ENCODE data around the gene RXRB.

Gene RXRB

GRCh38 chr6:33176906-33177305 is 23.6 kb downstream of the RXRB start:
- DNase-seq, result no peak
- Histone ChIP-seq H3K4me3 (ENCODE audit: insufficient read depth, low read depth, low read length, poor library complexity, severe bottlenecking) (no peak overlapping the region), H3K36me3 (ENCODE audit: control insufficient read depth, insufficient read depth, low read length) (no peaks in the 10 kb centered on the region), H3K9me3 (ENCODE audit: control insufficient read depth, low read length) (no peaks in the 10 kb centered on the region), H3K4me1 (ENCODE audit: control insufficient read depth, insufficient read depth, low read length, poor library complexity, severe bottlenecking) (no peaks in the 10 kb centered on the region), H3K27me3 (replicated peaks; ENCODE audit: control insufficient read depth, insufficient read depth, low read length, poor library complexity, severe bottlenecking) (no peaks in the 10 kb centered on the region), H3K27ac (ENCODE audit: insufficient read depth, low read length, poor library complexity, severe bottlenecking) (no peak overlapping the region)

GRCh38 chr6:33175436-33176069 is 24.9 kb downstream of the RXRB start:
- H3K27me3 ChIP-seq (replicated peaks; ENCODE audit: control insufficient read depth, insufficient read depth, low read length, poor library complexity, severe bottlenecking), result no peaks in the 10 kb centered on the region
- no peak for DNase-seq
- H3K27ac ChIP-seq (ENCODE audit: insufficient read depth, low read length, poor library complexity, severe bottlenecking), result no peak overlapping the region
- no peak overlapping the region for H3K4me3 ChIP-seq (ENCODE audit: insufficient read depth, low read depth, low read length, poor library complexity, severe bottlenecking)
- H3K36me3 ChIP-seq (ENCODE audit: control insufficient read depth, insufficient read depth, low read length), result no peaks in the 10 kb centered on the region
- H3K4me1 ChIP-seq (ENCODE audit: control insufficient read depth, insufficient read depth, low read length, poor library complexity, severe bottlenecking), result no peaks in the 10 kb centered on the region
- H3K9me3 ChIP-seq (ENCODE audit: control insufficient read depth, low read length), result no peaks in the 10 kb centered on the region

DNA sequence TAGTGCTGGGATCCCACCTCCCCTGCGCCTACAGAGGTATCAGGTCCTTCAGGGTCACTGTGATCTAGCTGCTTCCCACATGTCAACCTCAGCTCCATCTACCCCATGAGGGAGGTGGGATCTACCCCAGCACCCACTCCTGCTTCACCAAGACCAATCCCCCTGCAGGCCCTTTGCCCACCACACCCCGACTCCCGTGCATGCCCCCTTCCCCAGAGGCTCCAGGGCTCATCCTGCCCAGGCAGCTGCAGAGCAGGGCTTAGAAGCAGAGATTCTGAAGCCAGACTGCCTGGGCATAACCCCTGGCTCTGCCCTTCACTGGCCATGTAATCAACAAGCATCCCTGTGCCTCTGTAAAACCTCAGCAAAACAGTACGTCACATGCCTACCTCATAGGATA is 25.7 kb downstream of the RXRB start:
- Histone ChIP-seq H3K27me3 (replicated peaks; ENCODE audit: control insufficient read depth, insufficient read depth, low read length, poor library complexity, severe bottlenecking) (no peaks in the 10 kb centered on the region), H3K9me3 (ENCODE audit: control insufficient read depth, low read length) (no peaks in the 10 kb centered on the region), H3K4me3 (ENCODE audit: insufficient read depth, low read depth, low read length, poor library complexity, severe bottlenecking) (no peak overlapping the region), H3K27ac (ENCODE audit: insufficient read depth, low read length, poor library complexity, severe bottlenecking) (no peak overlapping the region), H3K36me3 (ENCODE audit: control insufficient read depth, insufficient read depth, low read length) (no peaks in the 10 kb centered on the region), H3K4me1 (ENCODE audit: control insufficient read depth, insufficient read depth, low read length, poor library complexity, severe bottlenecking) (no peaks in the 10 kb centered on the region)
- DNase-seq, result no peak

- DNase-seq, result no peak
- H3K4me3 ChIP-seq (ENCODE audit: insufficient read depth, low read depth, low read length, poor library complexity, severe bottlenecking), result no peak overlapping the region
- H3K27me3 ChIP-seq (replicated peaks; ENCODE audit: control insufficient read depth, insufficient read depth, low read length, poor library complexity, severe bottlenecking), result no peaks in the 10 kb centered on the region
- H3K4me1 ChIP-seq (ENCODE audit: control insufficient read depth, insufficient read depth, low read length, poor library complexity, severe bottlenecking), result no peaks in the 10 kb centered on the region
- H3K36me3 ChIP-seq (ENCODE audit: control insufficient read depth, insufficient read depth, low read length), result no peaks in the 10 kb centered on the region
- no peak overlapping the region for H3K27ac ChIP-seq (ENCODE audit: insufficient read depth, low read length, poor library complexity, severe bottlenecking)
- H3K9me3 ChIP-seq (ENCODE audit: control insufficient read depth, low read length), result no peaks in the 10 kb centered on the region
Measured at GRCh38 chr6:33173535-33174180, 26.8 kb downstream of the RXRB start.

DNA sequence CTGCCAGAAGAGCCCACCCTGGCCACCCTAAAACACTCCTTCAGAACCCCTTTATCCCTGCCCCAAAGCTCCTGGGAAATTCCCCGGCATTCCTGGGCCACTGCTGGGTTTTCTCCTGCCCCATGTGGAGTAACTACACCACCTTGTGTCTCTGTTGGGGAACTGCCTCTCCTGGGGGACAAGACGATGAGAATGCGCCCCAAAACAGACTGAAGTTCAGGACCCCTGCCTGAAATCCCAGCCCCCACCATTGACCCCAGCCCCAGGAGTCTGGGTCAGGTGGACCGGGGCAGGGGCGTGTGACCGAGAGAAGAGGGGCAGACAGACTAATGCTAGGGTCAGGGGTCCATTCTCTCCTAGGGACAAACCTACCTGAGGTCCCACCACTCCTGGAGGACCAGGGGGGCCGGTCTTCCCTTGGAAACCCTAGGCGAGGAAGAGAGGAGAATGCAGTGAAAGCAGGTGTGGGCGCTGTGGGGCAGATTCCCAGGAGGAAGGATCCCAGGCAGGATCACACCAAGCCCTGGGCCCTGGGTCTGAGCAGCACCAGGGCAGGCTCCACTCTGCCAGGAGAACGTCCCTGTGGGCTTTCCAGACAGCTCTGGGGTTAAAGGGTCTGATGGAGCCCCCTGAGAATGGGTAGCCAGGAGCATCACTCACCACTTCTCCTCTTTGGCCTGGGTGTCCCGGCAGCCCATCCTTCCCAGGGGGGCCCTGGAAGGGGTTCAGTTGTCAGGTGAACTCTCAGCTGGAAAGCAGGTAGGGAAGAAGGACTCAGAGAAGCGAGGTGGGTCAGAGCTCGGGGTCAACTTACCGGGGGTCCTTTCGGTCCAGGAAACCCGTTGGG is 27.6 kb downstream of the RXRB start:
- H3K4me1 ChIP-seq (ENCODE audit: control insufficient read depth, insufficient read depth, low read length, poor library complexity, severe bottlenecking), result no peaks in the 10 kb centered on the region
- no peak overlapping the region for H3K27ac ChIP-seq (ENCODE audit: insufficient read depth, low read length, poor library complexity, severe bottlenecking)
- no peaks in the 10 kb centered on the region for H3K36me3 ChIP-seq (ENCODE audit: control insufficient read depth, insufficient read depth, low read length)
- no peaks in the 10 kb centered on the region for H3K27me3 ChIP-seq (replicated peaks; ENCODE audit: control insufficient read depth, insufficient read depth, low read length, poor library complexity, severe bottlenecking)
- no peak for DNase-seq
- H3K4me3 ChIP-seq (ENCODE audit: insufficient read depth, low read depth, low read length, poor library complexity, severe bottlenecking), result no peak overlapping the region
- no peaks in the 10 kb centered on the region for H3K9me3 ChIP-seq (ENCODE audit: control insufficient read depth, low read length)

DNA sequence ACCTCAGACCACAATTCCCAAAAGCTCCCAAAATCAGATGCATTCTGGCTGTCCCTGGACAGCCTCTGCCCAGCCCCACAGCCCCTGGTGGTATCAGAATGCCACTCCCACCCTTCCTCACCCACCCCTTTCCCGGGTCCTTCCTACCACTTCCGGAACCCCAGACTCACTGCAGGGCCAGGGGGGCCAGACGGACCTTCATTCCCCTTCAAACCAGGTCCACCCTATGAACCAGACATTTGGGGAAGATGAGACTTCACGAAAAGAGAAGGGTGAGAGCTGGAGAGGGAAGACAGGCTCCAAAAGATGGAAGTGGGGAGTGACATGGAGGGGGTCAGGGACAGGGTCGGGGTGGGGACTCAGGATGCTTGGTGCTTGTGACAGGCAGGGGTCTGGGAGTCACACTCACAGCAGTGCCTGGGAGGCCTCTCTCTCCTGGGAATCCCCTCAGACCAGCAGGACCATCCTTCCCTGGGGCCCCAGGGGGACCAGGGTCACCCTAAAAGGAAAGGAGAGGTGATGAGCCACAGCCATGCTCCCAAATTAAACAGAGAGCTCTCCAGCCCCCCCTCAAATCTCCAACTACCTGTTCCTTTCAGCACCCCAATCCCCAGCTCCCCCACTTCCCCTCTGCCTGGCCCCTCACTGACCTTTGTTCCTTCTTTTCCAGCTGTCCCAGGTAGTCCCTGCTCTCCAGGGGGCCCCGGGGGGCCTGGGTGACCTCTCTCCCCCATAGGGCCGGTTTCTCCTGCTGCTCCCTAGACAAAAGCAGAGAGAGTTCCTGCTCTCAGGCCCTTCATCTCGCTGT is 28.4 kb downstream of the RXRB start:
- no peak overlapping the region for H3K4me3 ChIP-seq (ENCODE audit: insufficient read depth, low read depth, low read length, poor library complexity, severe bottlenecking)
- no peaks in the 10 kb centered on the region for H3K4me1 ChIP-seq (ENCODE audit: control insufficient read depth, insufficient read depth, low read length, poor library complexity, severe bottlenecking)
- no peaks in the 10 kb centered on the region for H3K36me3 ChIP-seq (ENCODE audit: control insufficient read depth, insufficient read depth, low read length)
- H3K27ac ChIP-seq (ENCODE audit: insufficient read depth, low read length, poor library complexity, severe bottlenecking), result no peak overlapping the region
- H3K27me3 ChIP-seq (replicated peaks; ENCODE audit: control insufficient read depth, insufficient read depth, low read length, poor library complexity, severe bottlenecking), result no peaks in the 10 kb centered on the region
- DNase-seq, result no peak
- H3K9me3 ChIP-seq (ENCODE audit: control insufficient read depth, low read length), result no peaks in the 10 kb centered on the region

GRCh38 chr6:33171016-33171879 is 29.2 kb downstream of the RXRB start:
- H3K4me3 ChIP-seq (ENCODE audit: insufficient read depth, low read depth, low read length, poor library complexity, severe bottlenecking), result no peak overlapping the region
- no peak overlapping the region for H3K27ac ChIP-seq (ENCODE audit: insufficient read depth, low read length, poor library complexity, severe bottlenecking)
- no peaks in the 10 kb centered on the region for H3K9me3 ChIP-seq (ENCODE audit: control insufficient read depth, low read length)
- H3K27me3 ChIP-seq (replicated peaks; ENCODE audit: control insufficient read depth, insufficient read depth, low read length, poor library complexity, severe bottlenecking), result no peaks in the 10 kb centered on the region
- H3K36me3 ChIP-seq (ENCODE audit: control insufficient read depth, insufficient read depth, low read length), result no peaks in the 10 kb centered on the region
- no peak for DNase-seq
- H3K4me1 ChIP-seq (ENCODE audit: control insufficient read depth, insufficient read depth, low read length, poor library complexity, severe bottlenecking), result no peaks in the 10 kb centered on the region

DNA sequence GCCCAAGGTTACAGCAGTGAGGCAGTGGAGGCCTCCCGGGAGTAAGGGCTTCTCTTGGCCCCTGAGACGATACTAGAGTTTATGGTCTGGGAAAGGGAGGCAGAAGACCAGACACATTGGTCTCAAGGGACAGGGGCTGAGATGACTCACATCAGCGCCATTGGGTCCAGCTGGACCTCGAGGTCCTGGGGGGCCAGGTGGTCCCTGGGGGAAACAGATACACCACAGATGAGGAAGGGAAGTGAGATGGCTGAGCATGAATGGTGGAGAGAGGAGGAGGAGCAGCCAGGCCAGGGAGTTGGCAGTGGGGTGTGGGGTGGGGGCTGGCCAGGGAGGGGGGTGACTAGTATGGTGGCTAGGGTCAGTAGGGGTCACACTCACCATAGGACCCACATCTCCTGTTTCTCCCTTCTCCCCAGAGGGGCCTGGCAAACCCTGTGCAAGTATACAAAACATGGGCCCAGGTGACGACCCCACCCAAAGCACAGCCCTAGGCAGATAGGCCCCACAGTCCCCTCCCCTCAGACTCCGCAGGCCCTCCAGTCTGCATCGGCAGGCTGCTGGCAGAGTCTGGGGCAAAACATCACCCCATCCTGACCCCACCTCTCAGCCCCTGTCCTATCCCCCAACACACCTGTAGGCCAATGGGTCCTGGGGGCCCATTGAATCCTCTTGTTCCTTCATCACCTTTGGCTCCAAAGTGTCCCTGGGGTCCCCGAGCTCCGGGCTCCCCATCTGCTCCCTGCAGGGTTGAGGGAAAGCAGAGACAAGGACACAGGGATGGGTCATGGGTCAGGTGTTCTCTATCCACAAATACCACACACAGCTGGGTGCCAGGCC is 30.1 kb downstream of the RXRB start:
- Histone ChIP-seq H3K9me3 (ENCODE audit: control insufficient read depth, low read length) (no peaks in the 10 kb centered on the region), H3K27me3 (replicated peaks; ENCODE audit: control insufficient read depth, insufficient read depth, low read length, poor library complexity, severe bottlenecking) (no peaks in the 10 kb centered on the region), H3K4me3 (ENCODE audit: insufficient read depth, low read depth, low read length, poor library complexity, severe bottlenecking) (no peak overlapping the region), H3K27ac (ENCODE audit: insufficient read depth, low read length, poor library complexity, severe bottlenecking) (no peak overlapping the region), H3K36me3 (ENCODE audit: control insufficient read depth, insufficient read depth, low read length) (no peaks in the 10 kb centered on the region), H3K4me1 (ENCODE audit: control insufficient read depth, insufficient read depth, low read length, poor library complexity, severe bottlenecking) (no peaks in the 10 kb centered on the region)
- DNase-seq, result no peak
